Fibroblast of mammary gland (primary cell): ENCODE measurements around the gene FAM8A1.
"Not testable (repeated sequence)": the region's sequence is repeated elsewhere in the genome, so short reads cannot be mapped to it uniquely, and the experiment has no call there.

ENCODE experiments used
- DNase-seq: peaks from one replicate; pipeline ENCODE4 v3.0.0-alpha.2; 2010; ENCODE audit warnings: low read depth
- H3K4me3 ChIP-seq: 2 replicates; pipeline ENCODE4 v1.5.1; 2011; ENCODE audit warnings: low read depth, mild to moderate bottlenecking, low read length, moderate library complexity; ENCODE audit not compliant: control insufficient read depth
- TF ChIP-seq, protein P1 (sequence below): conservative IDR thresholded peaks from 2 replicates; pipeline ENCODE4 v1.5.1; 2011; ENCODE audit warnings: low read depth, low read length, inconsistent platforms; ENCODE audit not compliant: control insufficient read depth, insufficient read depth

FAM8A1 gene

GRCh38 chr6:17574866-17575560 lies 25.1 kb upstream of the FAM8A1 start:
- TF ChIP-seq, protein P1, sequence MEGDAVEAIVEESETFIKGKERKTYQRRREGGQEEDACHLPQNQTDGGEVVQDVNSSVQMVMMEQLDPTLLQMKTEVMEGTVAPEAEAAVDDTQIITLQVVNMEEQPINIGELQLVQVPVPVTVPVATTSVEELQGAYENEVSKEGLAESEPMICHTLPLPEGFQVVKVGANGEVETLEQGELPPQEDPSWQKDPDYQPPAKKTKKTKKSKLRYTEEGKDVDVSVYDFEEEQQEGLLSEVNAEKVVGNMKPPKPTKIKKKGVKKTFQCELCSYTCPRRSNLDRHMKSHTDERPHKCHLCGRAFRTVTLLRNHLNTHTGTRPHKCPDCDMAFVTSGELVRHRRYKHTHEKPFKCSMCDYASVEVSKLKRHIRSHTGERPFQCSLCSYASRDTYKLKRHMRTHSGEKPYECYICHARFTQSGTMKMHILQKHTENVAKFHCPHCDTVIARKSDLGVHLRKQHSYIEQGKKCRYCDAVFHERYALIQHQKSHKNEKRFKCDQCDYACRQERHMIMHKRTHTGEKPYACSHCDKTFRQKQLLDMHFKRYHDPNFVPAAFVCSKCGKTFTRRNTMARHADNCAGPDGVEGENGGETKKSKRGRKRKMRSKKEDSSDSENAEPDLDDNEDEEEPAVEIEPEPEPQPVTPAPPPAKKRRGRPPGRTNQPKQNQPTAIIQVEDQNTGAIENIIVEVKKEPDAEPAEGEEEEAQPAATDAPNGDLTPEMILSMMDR = no peak
- no peak overlapping the region for H3K4me3 ChIP-seq
- peak; percentile 92 for DNase-seq

DNA sequence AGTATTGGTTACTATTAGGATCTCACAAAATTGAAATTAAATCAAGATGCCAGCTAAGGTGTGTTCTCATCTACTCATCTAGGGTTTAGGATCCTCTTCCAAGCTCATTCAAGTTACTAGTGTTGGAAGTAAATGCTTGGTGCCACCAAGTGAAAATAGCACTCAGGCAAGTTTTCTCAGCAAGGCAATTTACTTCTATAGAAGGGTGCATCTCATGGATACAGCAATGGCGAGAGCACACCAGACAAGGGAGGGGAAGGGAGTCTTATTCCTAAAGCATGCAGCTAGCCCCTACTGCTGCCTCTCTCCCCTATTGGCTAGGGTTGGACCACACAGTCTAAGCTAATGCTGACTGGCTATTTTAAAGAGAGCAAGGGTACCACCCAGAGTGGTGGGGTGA lies 23.0 kb upstream of the FAM8A1 start:
- H3K4me3 ChIP-seq = no peak overlapping the region
- no peak for DNase-seq
- TF ChIP-seq, protein P1 = no peak

GRCh38 chr6:17580518-17581048 lies 19.5 kb upstream of the FAM8A1 start:
- TF ChIP-seq, protein P1 = no peak
- peak; percentile 36 for DNase-seq
- H3K4me3 ChIP-seq = peak overlapping the region; percentile 61

DNA sequence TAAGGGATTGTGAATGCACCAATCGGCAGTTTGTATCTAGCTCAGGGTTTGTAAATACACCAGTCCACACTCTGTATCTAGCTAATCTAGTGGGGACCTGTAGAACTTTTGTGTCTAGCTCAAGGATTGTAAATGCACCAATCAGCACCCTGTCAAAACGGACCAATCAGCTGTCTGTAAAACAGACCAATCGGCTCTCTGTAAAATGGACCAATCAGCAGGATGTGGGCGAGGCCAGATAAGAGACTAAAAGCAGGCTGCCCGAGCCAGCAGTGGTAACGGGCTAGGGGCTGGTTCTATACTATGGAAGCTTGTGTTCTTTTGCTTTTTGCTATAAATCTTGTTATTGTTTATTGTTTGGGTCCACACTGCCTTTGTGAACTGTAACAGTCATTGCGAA lies 18.8 kb upstream of the FAM8A1 start:
- DNase-seq, H3K4me3 ChIP-seq: not testable (repeated sequence)

- no peak overlapping the region for H3K4me3 ChIP-seq
- peak; percentile 53 for DNase-seq
- TF ChIP-seq, protein P1 = no peak
Measured at GRCh38 chr6:17583811-17584210, 16.3 kb upstream of the FAM8A1 start.

DNA sequence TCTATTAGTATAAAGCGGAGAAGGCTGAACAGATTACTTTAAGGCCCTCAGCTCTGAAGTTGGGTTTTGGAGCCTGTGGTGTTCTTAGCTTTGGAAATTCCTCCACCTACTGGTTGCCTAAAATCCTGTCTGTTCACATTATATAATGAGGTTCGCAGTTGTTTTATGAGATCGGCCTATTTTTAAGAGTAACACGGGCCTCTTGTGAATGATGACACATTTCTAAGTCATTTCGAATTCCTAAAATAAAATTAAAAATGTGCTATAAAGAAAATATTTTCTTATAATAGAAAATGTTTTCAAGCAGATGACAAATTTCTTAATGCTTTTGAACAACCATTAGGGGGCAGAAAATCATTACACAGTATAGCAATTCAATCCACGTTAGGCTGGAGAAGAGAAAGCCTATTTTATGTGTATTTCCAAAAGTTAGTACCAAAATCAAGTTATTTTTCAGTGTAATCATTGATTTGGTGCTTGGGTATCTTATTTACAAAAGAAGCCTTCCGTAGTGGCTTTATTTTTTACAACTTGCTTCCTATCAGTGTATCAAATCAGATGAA lies 15.8 kb upstream of the FAM8A1 start:
- DNase-seq = peak; percentile 80
- TF ChIP-seq, protein P1 = peak; percentile 69
- no peak overlapping the region for H3K4me3 ChIP-seq

DNA sequence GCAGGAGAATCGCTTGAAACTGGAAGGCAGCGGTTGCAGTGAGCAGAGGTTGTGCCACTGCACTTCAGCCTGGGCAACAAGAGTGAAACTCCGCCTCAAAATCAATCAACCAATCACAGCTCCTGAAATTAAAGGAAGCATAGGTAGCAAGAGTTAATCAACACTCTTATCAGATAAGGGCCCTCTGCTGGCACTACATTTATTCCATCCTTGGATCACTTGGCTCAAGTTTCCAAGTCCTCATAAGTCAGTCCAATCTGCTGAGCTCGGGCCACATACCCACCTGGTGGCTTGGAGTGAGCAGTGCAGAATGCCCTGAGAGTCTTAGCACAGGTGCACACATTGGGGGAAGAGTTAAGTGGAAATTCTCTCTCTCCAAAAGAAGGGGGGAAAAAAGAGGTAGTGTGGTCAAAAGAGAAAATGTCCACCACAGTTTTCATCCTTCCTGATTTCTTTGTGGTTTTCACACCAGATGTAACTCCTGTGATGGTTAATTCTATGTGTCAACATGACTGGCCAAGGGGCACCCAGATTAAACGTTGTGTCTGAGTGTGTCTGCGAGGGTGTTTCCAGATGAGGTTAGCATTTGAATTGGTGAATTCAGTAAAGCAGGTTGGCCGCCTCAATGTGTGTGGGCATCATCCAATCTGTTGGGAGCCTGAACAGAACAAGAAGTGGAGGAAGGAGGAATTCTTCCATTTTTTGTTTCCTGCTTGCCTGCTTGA lies 14.2 kb upstream of the FAM8A1 start:
- no peak for DNase-seq
- TF ChIP-seq, protein P1 = no peak
- no peak overlapping the region for H3K4me3 ChIP-seq

DNA sequence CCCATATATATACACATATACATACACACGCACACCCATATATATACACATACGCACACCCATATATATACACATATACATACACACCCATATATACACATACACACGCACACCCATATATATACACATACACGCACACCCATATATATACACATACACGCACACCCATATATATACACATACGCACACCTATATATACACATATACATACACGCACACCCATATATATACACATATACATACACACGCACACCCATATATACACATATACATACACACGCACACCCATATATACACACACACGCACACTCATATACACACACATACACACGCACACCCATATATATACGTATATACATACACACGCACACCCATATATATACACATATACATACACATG lies 13.5 kb upstream of the FAM8A1 start:
- not testable (repeated sequence) for H3K4me3 ChIP-seq, DNase-seq
